Uterus (tissue), 4 donors: ENCODE data around the gene EPB41. TPM values are rescaled to one million over a fixed set of nuclear protein-coding genes. Genes with fewer than 3 reads are reported as not detected.
A peak's percentile ranks its signal among the peaks of the same experiment; 100 is the strongest.

Source experiments
- DNase-seq, 2 donors: peaks; one replicate each; pipeline ENCODE4 v3.0.0-alpha.2; 2019 to 2020
- H3K27ac ChIP-seq, 2 donors: fragments of 200-600 bp; sonication (generic); 1 replicate in 1 of 2; 2 replicates in 1 of 2; pipeline ENCODE4 v1.5.1; 2016 to 2018
- H3K27me3 ChIP-seq, 2 donors: fragments of 200-600 bp; sonication (generic); one replicate each; pipeline ENCODE4 v1.5.1; 2018 to 2019; ENCODE audit warnings: control low read depth in 1 of 2
- H3K36me3 ChIP-seq, 2 donors: fragments of 200-600 bp; sonication (generic); one replicate each; pipeline ENCODE4 v1.5.1; 2019; ENCODE audit warnings: control low read depth in 1 of 2
- H3K4me1 ChIP-seq, 2 donors: fragments of 200-600 bp; sonication (generic); one replicate each; pipeline ENCODE4 v1.5.1; 2018 to 2019; ENCODE audit warnings: control low read depth in 1 of 2
- H3K4me3 ChIP-seq, 2 donors: fragments of 200-600 bp; sonication (generic); 1 replicate in 1 of 2; 2 replicates in 1 of 2; pipeline ENCODE4 v1.5.1; 2018 to 2019; ENCODE audit warnings: mild to moderate bottlenecking in 1 of 2
- H3K9me3 ChIP-seq, 2 donors: fragments of 200-600 bp; sonication (generic); one replicate each; pipeline ENCODE4 v1.5.1; 2019; ENCODE audit warnings: control low read depth in 1 of 2
- POLR2A ChIP-seq, 2 donors: fragments of 450-650 bp; IDR thresholded peaks; one replicate each; pipeline ENCODE4 v1.6.1; 2016; ENCODE audit warnings: antibody characterized with exemption in 2 of 2, mild to moderate bottlenecking in 1 of 2, moderate library complexity in 1 of 2
- intact Hi-C: fragments of 100-400 bp; cut with DNase I; formaldehyde crosslinking; loops from one replicate; pipeline ENCODE4 v1.15.1; 2023; ENCODE audit warnings: low total_unique reads
- total RNA-seq, 4 donors: library from RNA; depleted of rRNA in 3 of 4; stranded (reverse); fragments of >200 nt in 3 of 4; gene quantifications; one replicate each; pipeline versions ENCODE4 v1.1.0 to v1.2.4, GENCODE V29; 2014 to 2023
- TF ChIP-seq, protein P1 (sequence below), 4 experiments: fragments of 200-600 bp in 2 of 4; fragments of 450-650 bp in 2 of 4; sonication (generic) in 2 of 4; IDR thresholded peaks; one replicate each; pipeline ENCODE4 v1.5.1; 2016 to 2019; ENCODE audit warnings: antibody characterized with exemption in 4 of 4, mild to moderate bottlenecking in 2 of 4, moderate library complexity in 1 of 4
- donor health status: DM: yes; HTN: yes; CAD: no.

EPB41 gene
- total RNA-seq, 4 donors from 2014 or later: 16.2 to 1,146 (median 45.4) TPM

DNA sequence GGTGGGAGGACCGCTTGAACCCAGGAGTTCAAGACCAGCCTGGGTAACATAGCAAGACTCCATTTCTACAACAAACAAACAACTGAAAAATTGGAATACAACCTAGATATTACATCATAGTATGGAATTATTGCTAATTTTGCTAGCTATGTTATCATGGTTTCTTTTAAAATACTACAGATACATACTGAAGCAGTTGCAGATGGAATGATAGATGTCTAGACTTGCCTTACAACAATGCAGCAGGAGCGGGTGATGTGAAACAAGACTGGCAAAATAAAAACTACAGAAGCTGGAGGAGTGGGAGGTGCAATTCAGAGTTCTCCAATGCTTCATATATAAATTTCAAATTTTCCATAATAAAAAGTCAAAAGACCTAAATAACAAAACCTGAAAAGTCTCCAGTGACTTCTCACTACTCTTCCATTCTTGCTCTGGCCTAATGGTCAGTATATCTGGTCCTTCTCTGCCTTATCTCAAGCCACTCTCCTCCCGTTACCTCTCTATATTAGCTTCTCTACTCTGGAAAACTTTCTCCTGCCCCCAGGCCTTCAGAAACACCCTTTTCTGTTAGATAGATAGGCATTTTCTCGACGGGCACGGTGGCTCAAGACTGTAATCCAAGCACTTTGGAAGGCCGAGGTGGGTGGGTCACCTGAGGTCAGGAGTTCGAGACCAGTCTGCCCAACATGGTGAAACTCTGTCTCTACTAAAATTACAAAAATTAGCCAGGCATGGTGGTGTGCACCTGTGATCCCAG is 237.9 kb downstream of the EPB41 start:
- Histone ChIP-seq H3K27ac (no peak overlapping the region), H3K9me3 (no peaks in the 10 kb centered on the region), H3K4me3 (no peak overlapping the region), H3K36me3 (peaks cover 0 to 3% of the 10 kb centered on the region in 2 donors), H3K27me3 (no peaks in the 10 kb centered on the region), H3K4me1 (peaks cover 0 to 4% of the 10 kb centered on the region in 2 donors)
- DNase-seq: no peak
- intact Hi-C loops: no loop called here
- TF ChIP-seq, protein P1, sequence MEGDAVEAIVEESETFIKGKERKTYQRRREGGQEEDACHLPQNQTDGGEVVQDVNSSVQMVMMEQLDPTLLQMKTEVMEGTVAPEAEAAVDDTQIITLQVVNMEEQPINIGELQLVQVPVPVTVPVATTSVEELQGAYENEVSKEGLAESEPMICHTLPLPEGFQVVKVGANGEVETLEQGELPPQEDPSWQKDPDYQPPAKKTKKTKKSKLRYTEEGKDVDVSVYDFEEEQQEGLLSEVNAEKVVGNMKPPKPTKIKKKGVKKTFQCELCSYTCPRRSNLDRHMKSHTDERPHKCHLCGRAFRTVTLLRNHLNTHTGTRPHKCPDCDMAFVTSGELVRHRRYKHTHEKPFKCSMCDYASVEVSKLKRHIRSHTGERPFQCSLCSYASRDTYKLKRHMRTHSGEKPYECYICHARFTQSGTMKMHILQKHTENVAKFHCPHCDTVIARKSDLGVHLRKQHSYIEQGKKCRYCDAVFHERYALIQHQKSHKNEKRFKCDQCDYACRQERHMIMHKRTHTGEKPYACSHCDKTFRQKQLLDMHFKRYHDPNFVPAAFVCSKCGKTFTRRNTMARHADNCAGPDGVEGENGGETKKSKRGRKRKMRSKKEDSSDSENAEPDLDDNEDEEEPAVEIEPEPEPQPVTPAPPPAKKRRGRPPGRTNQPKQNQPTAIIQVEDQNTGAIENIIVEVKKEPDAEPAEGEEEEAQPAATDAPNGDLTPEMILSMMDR (IDR thresholded peaks at IDR 0.05): no peak
- TF ChIP-seq POLR2A (IDR thresholded peaks at IDR 0.05): no peak

DNA sequence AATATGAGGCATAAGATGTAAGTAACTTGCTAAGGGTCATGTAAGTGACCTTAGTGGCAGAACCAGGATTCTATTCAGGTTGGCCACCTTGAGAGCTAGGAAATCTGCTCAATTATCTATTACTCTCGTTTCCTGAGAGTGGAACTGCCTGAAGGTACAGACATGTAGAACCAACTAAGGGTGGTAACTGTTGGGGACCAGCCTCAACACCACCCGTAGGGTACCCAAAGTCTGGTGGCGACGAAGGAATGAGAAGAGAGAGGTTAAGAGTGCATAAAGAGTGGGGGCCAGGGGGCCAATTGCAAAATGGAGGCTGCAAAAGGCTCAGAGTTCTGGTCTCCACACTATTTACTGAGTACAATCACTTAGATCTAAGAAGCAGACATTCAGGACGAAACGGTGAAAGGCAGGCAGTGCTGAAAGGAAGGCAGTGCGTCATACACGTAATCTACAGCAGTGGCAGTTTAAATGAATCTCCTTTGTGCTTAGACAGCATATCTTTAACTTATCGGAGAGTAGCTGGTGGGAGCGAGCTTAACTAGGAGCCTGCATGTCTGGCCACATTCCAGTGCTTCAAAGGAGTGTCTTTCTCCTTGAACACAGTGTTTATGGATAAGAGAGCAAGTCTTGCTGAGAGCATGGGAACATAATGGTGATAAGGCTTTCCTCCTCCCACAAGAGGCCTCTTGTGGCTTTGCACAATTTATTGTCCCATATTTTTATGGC is 242.3 kb downstream of the EPB41 start:
- Histone ChIP-seq H3K4me1 (peaks cover 0 to 4% of the 10 kb centered on the region in 2 donors), H3K27ac (peak overlapping the region; percentile 17 to 56), H3K27me3 (no peaks in the 10 kb centered on the region), H3K36me3 (no peaks in the 10 kb centered on the region), H3K4me3 (no peak overlapping the region), H3K9me3 (no peaks in the 10 kb centered on the region)
- no peak for DNase-seq
- no peak for TF ChIP-seq POLR2A (IDR thresholded peaks at IDR 0.05)
- TF ChIP-seq, protein P1 (IDR thresholded peaks at IDR 0.05): no peak
- intact Hi-C loops: no loop called here

DNA sequence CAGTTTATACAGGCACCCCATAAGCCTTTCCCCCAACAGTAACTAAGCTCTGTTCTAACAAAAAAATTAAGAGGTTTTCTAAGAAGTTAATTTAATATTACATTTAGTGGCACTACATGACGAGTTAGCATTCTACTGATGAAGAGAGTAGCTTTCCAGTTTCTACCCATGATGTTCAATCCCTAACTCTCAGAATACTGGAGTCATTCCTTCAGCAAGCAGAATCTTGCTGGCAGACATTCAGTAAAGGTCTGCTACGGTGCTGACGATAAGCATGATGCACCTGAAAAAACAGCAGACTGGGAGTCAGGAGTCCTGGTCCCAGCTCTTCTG is 242.9 kb downstream of the EPB41 start:
- Histone ChIP-seq H3K27me3 (no peaks in the 10 kb centered on the region), H3K4me1 (peaks cover 0 to 4% of the 10 kb centered on the region in 2 donors), H3K36me3 (no peaks in the 10 kb centered on the region), H3K9me3 (no peaks in the 10 kb centered on the region), H3K4me3 (no peak overlapping the region), H3K27ac (peak overlapping the region in 1 of 2 donors; percentile 56)
- TF ChIP-seq POLR2A (IDR thresholded peaks at IDR 0.05): no peak
- TF ChIP-seq, protein P1 (IDR thresholded peaks at IDR 0.05): no peak
- no peak for DNase-seq
- intact Hi-C loops: no loop called here

DNA sequence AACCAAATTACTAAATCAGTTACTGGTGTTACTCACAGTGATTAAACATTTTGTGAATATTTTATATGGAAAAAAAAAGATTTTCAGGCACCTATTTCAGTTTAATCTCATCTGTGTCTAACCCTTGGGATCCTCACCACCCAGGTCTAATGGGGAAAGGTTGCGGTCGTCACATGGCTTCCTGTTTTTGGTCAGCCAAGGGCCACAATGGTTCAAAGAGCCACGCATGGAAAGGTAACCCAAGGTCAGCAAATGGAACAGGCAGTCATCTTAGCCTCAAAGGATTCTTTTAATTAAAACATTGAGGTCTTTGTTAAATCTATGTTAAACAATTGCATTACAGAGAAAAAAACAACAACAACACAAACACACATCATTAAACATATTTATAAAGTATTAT is 245.4 kb downstream of the EPB41 start:
- intact Hi-C loops: no loop called here
- H3K36me3 ChIP-seq: no peaks in the 10 kb centered on the region
- TF ChIP-seq, protein P1 (IDR thresholded peaks at IDR 0.05): no peak
- TF ChIP-seq POLR2A (IDR thresholded peaks at IDR 0.05): no peak
- no peaks in the 10 kb centered on the region for H3K27me3 ChIP-seq
- DNase-seq: no peak
- H3K4me3 ChIP-seq: no peak overlapping the region
- peaks cover 0 to 11% of the 10 kb centered on the region in 2 donors for H3K4me1 ChIP-seq
- no peak overlapping the region for H3K27ac ChIP-seq
- H3K9me3 ChIP-seq: no peaks in the 10 kb centered on the region

DNA sequence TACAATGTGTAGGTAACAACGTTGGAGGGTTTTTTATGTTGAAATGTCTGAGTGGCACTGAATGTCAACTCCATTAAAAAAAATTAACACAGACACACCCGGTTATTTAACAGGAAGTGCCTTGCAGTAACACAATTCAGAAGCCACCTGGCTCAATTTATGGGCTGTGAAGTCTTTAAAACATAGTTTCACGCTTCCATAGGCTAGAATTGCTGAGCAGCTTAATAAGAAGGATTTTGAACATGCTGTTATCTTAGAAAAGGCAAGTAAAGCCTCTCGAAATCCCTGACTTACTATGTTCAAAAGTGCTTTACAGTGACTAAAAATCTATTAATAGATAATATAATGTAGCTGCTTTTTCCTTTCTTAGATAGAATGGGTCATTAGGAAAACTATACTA is 247.7 kb downstream of the EPB41 start:
- no peak overlapping the region for H3K4me3 ChIP-seq
- intact Hi-C loops: no loop called here
- no peaks in the 10 kb centered on the region for H3K27me3 ChIP-seq
- no peak for DNase-seq
- H3K27ac ChIP-seq: no peak overlapping the region
- TF ChIP-seq POLR2A (IDR thresholded peaks at IDR 0.05): no peak
- TF ChIP-seq, protein P1 (IDR thresholded peaks at IDR 0.05): no peak
- no peaks in the 10 kb centered on the region for H3K36me3 ChIP-seq
- peaks cover 5 to 7% of the 10 kb centered on the region in 2 donors for H3K4me1 ChIP-seq
- no peaks in the 10 kb centered on the region for H3K9me3 ChIP-seq
